DMS153 treated with DMSO at 0.1 percent for 48 hours (cell line): ENCODE measurements around the gene MAMDC2.
A peak's percentile ranks its signal among the peaks of the same experiment; 100 is the strongest.

ENCODE experiments used
- DNase-seq: peaks from one replicate; lab custom pipeline; 2025; ENCODE audit not compliant: unreplicated experiment; lab: John Stamatoyannopoulos, UW

Gene MAMDC2

GRCh38 chr9:70061776-70062175 is 18.1 kb downstream of the MAMDC2 start:
- DNase-seq = no peak

GRCh38 chr9:70064496-70064895 is 20.8 kb downstream of the MAMDC2 start:
- DNase-seq = no peak

DNA sequence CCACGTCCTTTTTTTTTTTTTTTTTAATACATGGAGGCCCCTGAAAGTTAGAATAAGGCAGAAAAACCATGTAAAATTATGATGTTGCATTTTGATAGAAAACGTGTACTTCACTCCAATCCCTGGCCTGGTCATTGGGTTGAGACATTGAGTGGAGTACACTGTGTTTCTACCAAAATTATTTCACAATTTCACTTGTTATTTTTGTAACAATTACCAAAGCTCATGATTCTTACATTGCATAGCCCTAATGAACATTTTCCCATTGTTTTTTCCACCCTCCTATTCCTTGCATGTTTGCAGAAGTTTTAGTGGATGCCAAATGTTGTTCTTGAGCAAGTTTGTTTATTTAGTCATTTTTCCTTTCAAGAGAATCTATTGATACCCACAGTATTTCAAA is 21.9 kb downstream of the MAMDC2 start:
- DNase-seq = no peak

- no peak for DNase-seq
Measured at GRCh38 chr9:70066418-70066817, 22.8 kb downstream of the MAMDC2 start.

- DNase-seq = no peak
Measured at GRCh38 chr9:70066874-70067273, 23.2 kb downstream of the MAMDC2 start.

GRCh38 chr9:70069704-70070103 is 26.1 kb downstream of the MAMDC2 start:
- DNase-seq = no peak

- DNase-seq = no peak
Measured at GRCh38 chr9:70073193-70073592, 29.5 kb downstream of the MAMDC2 start.

GRCh38 chr9:70073756-70074155 is 30.1 kb downstream of the MAMDC2 start:
- no peak for DNase-seq

DNA sequence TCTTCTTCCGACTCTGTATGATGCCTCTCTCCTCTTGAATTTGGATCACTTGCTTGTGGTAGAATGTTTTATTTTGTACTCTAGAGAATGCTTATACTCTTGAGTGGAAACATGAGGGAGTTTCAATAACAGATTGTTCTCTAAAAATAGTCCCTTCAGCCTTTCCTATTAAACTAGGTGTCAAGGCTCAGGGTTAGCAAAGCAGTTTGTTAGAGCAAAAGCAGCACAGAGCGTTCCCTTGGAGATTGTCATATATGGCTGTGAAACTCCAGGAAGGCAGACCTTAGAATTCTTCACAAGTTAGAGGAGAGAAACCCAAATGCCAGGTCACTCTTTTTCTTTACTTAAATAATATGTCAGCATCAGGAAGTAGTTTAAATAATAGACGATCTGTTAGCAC is 33.0 kb downstream of the MAMDC2 start:
- DNase-seq = no peak

DNA sequence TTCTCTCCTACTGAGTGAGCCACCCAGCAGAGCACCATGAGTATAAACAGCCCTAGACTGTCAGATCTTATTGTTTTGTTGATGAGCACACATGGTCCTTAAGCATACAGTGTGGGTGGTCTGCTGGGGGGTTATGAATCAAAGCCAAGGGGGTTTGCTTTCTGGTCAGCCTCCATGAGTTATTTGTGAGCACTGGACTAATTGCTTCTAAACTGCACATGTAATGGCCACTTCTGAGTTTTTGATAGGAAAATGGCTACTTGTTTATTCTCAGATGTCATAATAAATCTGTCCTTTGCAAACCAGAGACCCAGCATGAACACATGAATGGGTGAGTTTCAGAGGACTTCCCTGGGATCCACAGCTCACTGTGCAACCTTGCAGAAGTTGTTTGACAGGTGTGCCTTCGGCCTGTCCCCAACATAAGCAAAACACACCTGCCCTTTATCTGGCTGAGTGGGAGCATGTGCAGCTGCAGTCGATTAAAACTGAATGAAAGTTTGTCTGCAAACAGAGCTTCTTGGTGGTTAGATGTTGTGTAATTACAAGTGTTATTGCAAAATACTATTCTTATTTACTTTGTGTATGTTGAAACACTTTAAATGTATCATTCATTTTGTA is 35.9 kb downstream of the MAMDC2 start:
- peak; percentile 55 for DNase-seq

DNA sequence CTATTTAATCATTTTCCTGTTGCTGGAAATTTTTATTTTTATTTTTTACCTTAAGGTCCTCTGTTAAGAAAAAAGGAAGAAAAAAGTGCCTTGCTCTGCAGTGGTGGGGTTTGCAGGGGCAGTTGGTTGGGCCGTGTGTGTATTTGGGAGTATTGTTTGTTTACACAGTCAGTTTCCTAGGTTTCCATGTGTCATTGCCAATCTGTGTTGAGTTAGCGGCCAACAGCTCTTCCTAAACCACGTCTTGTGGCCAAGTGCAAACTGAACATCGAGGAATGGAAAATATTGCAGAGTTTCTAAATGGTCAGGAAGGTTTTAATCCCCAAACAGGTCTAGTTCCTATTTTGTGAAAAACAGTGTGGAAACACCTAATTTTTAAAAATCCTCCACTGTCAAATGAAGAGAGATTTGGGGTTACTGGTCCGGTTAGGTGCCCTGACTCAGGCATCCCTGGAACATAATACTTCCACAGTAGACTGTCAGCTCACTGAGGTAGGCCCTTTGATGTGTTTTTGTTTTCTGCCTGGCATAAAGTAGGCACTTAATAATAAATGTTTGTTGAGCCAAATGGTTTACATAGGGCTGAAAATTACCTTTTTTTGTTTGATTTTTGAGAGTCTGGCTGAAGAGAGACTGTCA is 37.0 kb downstream of the MAMDC2 start:
- DNase-seq = peak; percentile 66

- no peak for DNase-seq
Measured at GRCh38 chr9:70081120-70081495, 37.5 kb downstream of the MAMDC2 start.

GRCh38 chr9:70083429-70083828 is 39.8 kb downstream of the MAMDC2 start:
- DNase-seq = no peak

DNA sequence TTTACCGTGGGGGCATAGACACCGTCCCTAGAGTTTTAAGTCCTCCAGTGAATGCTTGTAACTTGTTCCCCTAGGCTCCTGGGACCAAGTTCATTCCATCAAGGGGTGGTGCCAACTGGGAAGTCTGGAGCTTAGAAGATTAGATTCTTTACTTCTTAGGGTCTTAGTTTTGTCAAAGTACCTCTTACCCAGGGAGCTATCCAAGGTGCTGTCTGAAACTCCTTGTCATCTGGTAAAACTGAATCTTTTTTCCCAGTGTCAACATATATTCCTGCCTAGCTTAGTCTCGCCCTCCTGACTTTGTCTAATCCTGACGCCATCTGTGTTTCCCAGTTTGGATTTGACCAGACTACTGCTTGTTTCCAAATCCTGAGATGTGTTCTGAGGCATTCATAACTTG is 41.6 kb downstream of the MAMDC2 start:
- no peak for DNase-seq

DNA sequence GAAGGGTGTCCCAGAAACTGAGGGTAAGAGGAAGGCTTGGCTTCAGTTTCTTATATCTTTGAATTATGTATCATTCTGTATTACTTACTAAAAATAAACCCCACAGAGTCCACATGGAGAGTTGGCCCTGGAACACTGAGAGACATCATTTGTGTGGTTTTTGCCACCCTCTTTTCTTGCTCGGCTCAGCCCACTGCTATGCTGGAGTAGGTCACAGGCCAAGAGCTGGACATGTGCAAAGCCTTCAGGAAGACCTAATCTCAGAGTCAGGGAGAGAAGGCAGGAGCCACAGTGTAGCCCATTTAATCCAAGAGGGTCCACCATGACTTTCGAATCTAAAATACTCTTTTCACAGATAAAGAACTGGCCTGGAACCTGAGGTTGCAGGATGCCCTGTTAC is 47.5 kb downstream of the MAMDC2 start:
- no peak for DNase-seq

GRCh38 chr9:70091572-70091971 is 47.9 kb downstream of the MAMDC2 start:
- peak; percentile 58 for DNase-seq

GRCh38 chr9:70092190-70092589 is 48.5 kb downstream of the MAMDC2 start:
- peak; percentile 58 for DNase-seq

DNA sequence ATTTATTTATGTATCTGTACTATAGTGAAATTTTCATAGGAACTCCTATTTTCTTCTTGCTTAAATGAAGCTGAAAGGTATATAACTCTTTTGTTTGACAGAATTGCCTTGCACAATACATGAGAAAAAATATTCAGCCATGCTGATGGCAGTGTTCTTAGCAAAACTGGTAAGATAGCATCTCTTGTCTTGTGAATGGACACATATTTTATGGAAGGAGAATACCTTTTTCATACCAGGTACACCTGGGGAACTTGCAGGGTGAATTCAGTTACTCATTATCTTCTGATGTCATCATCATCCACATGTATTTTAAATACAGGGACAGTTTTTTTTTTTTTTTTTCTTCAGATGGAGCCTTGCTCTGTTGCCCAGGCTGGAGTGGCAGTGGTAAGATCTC is 49.4 kb downstream of the MAMDC2 start:
- DNase-seq = no peak

DNA sequence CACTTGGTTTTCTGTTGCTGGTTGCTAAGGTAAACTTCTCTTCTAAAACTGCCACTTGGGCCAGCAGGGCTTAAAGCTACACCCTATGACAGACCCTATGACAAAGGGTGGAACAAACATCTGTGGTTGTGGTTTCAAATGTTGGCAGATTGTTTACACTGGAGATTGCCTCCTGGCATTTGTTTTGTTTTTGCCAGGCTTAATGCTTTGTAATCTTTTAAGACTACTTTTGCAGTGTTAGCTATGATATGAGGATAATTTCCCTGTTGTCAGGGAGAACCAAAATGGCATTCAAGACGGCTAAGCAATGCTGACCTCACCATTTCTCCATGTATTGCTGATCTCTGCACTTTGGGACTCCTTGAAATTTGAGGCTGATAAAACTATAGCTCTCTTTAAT is 50.3 kb downstream of the MAMDC2 start:
- peak; percentile 59 for DNase-seq

DNA sequence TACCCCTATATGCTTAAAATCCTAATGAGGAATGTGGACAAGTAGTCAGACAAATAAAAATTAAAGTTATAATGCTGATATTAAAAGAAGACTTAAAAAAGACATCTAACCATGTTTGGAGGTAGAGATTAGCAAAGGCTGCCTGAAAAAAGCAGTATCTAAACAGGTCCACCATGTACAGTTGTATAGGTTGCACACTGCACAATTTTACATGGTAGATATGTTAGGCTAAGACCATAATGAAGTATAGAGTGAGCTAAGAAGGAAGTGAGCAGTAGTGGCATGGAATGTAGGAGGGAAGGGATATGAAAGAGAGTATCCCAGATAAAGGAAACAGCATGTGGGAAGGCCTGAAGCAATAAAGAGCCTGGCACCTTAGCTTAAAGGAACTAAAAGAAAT is 51.1 kb downstream of the MAMDC2 start:
- no peak for DNase-seq

- no peak for DNase-seq
Measured at GRCh38 chr9:70097187-70097586, 53.5 kb downstream of the MAMDC2 start.

DNA sequence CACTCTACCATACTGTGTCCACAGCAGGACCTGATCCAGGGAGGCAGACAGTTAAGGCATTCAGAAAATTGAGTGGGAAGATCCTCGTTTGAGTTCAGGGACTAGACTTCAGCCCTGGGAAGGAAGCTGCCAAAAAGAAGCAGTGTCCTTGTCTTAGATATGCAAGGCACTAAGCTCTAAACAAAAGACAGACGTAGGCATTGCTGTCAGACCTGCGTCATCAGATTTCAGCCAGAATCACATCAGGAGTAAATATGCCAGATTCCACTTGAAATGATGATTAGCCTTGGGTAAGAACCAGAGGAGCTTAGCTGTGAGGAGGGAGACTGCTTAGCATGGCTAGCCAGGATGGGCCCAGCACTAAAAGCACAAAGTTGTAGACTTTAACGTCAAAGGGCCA is 56.7 kb downstream of the MAMDC2 start:
- no peak for DNase-seq

GRCh38 chr9:70101265-70101664 is 57.6 kb downstream of the MAMDC2 start:
- no peak for DNase-seq
